Endothelial cell of umbilical vein (primary cell): ENCODE data around the gene PITPNM3.

Source experiments
- EZH2 ChIP-seq: IDR thresholded peaks from 2 replicates; pipeline ENCODE4 v1.6.1; 2012; ENCODE audit warnings: borderline replicate concordance, low read depth, mild to moderate bottlenecking, moderate library complexity, low read length, inconsistent platforms; ENCODE audit not compliant: severe bottlenecking
- FOS ChIP-seq: IDR thresholded peaks from 2 replicates; pipeline ENCODE4 v1.6.1; 2011; ENCODE audit warnings: mild to moderate bottlenecking, low read length, moderate library complexity, borderline replicate concordance; ENCODE audit not compliant: insufficient read depth
- JUN ChIP-seq: IDR thresholded peaks from 2 replicates; pipeline ENCODE4 v1.6.1; 2011; ENCODE audit warnings: borderline replicate concordance, low read depth; ENCODE audit not compliant: insufficient read length, insufficient read depth
- MAX ChIP-seq: IDR thresholded peaks from 2 replicates; pipeline ENCODE4 v1.6.1; 2011; ENCODE audit not compliant: insufficient read depth, insufficient read length
- MYC ChIP-seq: IDR thresholded peaks from one replicate; pipeline ENCODE4 v1.6.1; 2011; ENCODE audit warnings: mild to moderate bottlenecking, low read depth, low read length
- POLR2A ChIP-seq: IDR thresholded peaks from 2 replicates; pipeline ENCODE4 v1.6.1; 2012; ENCODE audit warnings: low read depth, mild to moderate bottlenecking, control low read depth, low read length
- POLR2AphosphoS5 ChIP-seq: IDR thresholded peaks from 2 replicates; pipeline ENCODE4 v1.6.1; 2012; ENCODE audit warnings: low read depth, mild to moderate bottlenecking, control low read depth, low read length, moderate library complexity; ENCODE audit not compliant: insufficient read depth
- TF ChIP-seq, protein P1 (sequence below), 2 donors: IDR thresholded peaks; 1 replicate in 1 of 2; 2 replicates in 1 of 2; pipeline ENCODE4 v1.5.1; 2011; ENCODE audit warnings: low read length in 2 of 2, mild to moderate bottlenecking in 2 of 2, moderate library complexity in 2 of 2, control low read depth in 1 of 2, inconsistent platforms in 1 of 2, low read depth in 1 of 2; ENCODE audit not compliant: insufficient read depth in 1 of 2; ENCODE audit errors: extremely low read depth in 1 of 2

DNA sequence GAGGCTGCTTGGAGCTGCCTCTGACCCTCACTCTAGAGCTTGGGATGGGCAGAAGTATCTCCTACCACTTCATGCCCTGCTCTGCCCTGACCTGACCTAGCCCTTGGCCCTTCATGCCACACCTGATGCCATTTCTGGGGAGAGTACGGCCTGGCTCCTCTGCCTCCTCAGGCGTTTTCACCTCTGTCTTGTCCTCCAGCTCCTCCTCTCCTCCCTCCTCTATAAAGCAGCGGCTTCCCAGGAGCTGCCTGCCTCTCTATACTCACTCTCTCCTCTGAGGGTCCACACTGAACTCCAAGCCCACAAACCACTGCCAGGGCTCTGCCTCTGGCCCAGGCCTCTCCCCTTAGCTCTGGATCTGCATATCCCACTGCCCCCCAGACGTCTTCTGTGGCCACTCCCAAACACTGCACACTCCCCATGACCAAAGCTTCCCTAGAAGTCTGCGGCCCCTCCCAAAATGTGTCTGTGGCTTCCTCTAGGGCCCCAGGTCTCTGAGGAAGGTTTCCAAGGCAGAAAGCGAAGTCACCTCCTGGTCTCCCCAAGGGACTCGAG, 52.6 kb downstream of the PITPNM3 start:
- TF ChIP-seq, protein P1, sequence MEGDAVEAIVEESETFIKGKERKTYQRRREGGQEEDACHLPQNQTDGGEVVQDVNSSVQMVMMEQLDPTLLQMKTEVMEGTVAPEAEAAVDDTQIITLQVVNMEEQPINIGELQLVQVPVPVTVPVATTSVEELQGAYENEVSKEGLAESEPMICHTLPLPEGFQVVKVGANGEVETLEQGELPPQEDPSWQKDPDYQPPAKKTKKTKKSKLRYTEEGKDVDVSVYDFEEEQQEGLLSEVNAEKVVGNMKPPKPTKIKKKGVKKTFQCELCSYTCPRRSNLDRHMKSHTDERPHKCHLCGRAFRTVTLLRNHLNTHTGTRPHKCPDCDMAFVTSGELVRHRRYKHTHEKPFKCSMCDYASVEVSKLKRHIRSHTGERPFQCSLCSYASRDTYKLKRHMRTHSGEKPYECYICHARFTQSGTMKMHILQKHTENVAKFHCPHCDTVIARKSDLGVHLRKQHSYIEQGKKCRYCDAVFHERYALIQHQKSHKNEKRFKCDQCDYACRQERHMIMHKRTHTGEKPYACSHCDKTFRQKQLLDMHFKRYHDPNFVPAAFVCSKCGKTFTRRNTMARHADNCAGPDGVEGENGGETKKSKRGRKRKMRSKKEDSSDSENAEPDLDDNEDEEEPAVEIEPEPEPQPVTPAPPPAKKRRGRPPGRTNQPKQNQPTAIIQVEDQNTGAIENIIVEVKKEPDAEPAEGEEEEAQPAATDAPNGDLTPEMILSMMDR (IDR thresholded peaks at IDR 0.05; ENCODE audit: extremely low read depth in 1 of 2, insufficient read depth in 1 of 2, low read depth in 1 of 2, low read length in 2 of 2) = no peak
- TF ChIP-seq POLR2AphosphoS5 = no peak
- TF ChIP-seq POLR2A = no peak
- TF ChIP-seq JUN = no peak
- no peak for TF ChIP-seq EZH2
- TF ChIP-seq MAX = no peak
- no peak for TF ChIP-seq FOS
- no peak for TF ChIP-seq MYC
